Ecto neural progenitor cell (in vitro differentiated cells): Measurements from ENCODE around the gene GALNT2.
A peak's percentile ranks its signal among the peaks of the same experiment; 100 is the strongest.

ENCODE experiments used
- DNase-seq: peaks from one replicate; pipeline ENCODE4 v3.0.0-alpha.2; 2018; ENCODE audit warnings: low spot score

GALNT2 gene

GRCh38 chr1:230066466-230067404 is at the start of gene GALNT2:
GALNT2 (plus strand) TSS chr1:230067238; CDS start chr1:230067281, 43 bp downstream.
- peak; percentile 96 for DNase-seq

GRCh38 chr1:230020451-230020850 is 46.6 kb upstream of the GALNT2 start:
- DNase-seq, result no peak

GRCh38 chr1:230022666-230023380 is 44.2 kb upstream of the GALNT2 start:
- DNase-seq, result peak; percentile 3

- no peak for DNase-seq
Observed at GRCh38 chr1:230025686-230026085, 41.4 kb upstream of the GALNT2 start.

- DNase-seq, result no peak
Observed at GRCh38 chr1:230026139-230026538, 40.9 kb upstream of the GALNT2 start.

GRCh38 chr1:230026572-230026971 is 40.5 kb upstream of the GALNT2 start:
- DNase-seq, result no peak

GRCh38 chr1:230028602-230029223 is 38.3 kb upstream of the GALNT2 start:
- no peak for DNase-seq

- DNase-seq, result no peak
Observed at GRCh38 chr1:230029244-230029941, 37.6 kb upstream of the GALNT2 start.

- no peak for DNase-seq
Observed at GRCh38 chr1:230030122-230030821, 36.8 kb upstream of the GALNT2 start.

GRCh38 chr1:230031131-230031530 is 35.9 kb upstream of the GALNT2 start:
- DNase-seq, result no peak

GRCh38 chr1:230032516-230033281 is 34.3 kb upstream of the GALNT2 start:
- no peak for DNase-seq

- DNase-seq, result no peak
Observed at GRCh38 chr1:230037261-230037660, 29.8 kb upstream of the GALNT2 start.

- DNase-seq, result no peak
Observed at GRCh38 chr1:230040440-230040839, 26.6 kb upstream of the GALNT2 start.

- DNase-seq, result no peak
Observed at GRCh38 chr1:230043081-230043480, 24.0 kb upstream of the GALNT2 start.

- DNase-seq, result no peak
Observed at GRCh38 chr1:230044729-230045128, 22.3 kb upstream of the GALNT2 start.

- no peak for DNase-seq
Observed at GRCh38 chr1:230047114-230047865, 19.7 kb upstream of the GALNT2 start.

- DNase-seq, result no peak
Observed at GRCh38 chr1:230048322-230048721, 18.7 kb upstream of the GALNT2 start.

- no peak for DNase-seq
Observed at GRCh38 chr1:230048922-230049321, 18.1 kb upstream of the GALNT2 start.

GRCh38 chr1:230049731-230050130 is 17.3 kb upstream of the GALNT2 start:
- no peak for DNase-seq
